GM12878 (cell line): ENCODE results near the gene ZNF700. TPM values are rescaled to one million over a fixed set of nuclear protein-coding genes. Genes with fewer than 3 reads are reported as not detected.

Experiments
- ATF7 ChIP-seq: fragments of 450-650 bp; IDR thresholded peaks from 2 replicates; pipeline ENCODE4 v1.6.1; 2016; ENCODE audit warnings: low read depth, mild to moderate bottlenecking
- BMI1 ChIP-seq: fragments of 450-650 bp; IDR thresholded peaks from 2 replicates; pipeline ENCODE4 v1.6.1; 2016; ENCODE audit warnings: mild to moderate bottlenecking, moderate library complexity, borderline replicate concordance
- CBFB ChIP-seq: IDR thresholded peaks from 2 replicates; pipeline ENCODE4 v1.6.1; 2016; ENCODE audit warnings: antibody characterized with exemption, low read depth
- E4F1 ChIP-seq: fragments of 450-650 bp; IDR thresholded peaks from 2 replicates; pipeline ENCODE4 v1.6.1; 2018; ENCODE audit warnings: borderline replicate concordance, mild to moderate bottlenecking; ENCODE audit not compliant: partially characterized antibody
- LARP7 ChIP-seq: fragments of 450-650 bp; IDR thresholded peaks from 2 replicates; pipeline ENCODE4 v1.6.1; 2017; ENCODE audit warnings: mild to moderate bottlenecking
- MTA3 ChIP-seq: IDR thresholded peaks from 2 replicates; pipeline ENCODE4 v1.6.1; 2012; ENCODE audit warnings: low read length, inconsistent platforms, borderline replicate concordance
- MXI1 ChIP-seq: fragments of 150-350 bp; IDR thresholded peaks from 2 replicates; pipeline ENCODE4 v1.6.1; 2011; ENCODE audit warnings: low read depth, mild to moderate bottlenecking, inconsistent platforms, low read length, improper control_type of control experiment
- MYC ChIP-seq: IDR thresholded peaks from 2 replicates; pipeline ENCODE4 v1.6.1; 2011; ENCODE audit warnings: mild to moderate bottlenecking, low read length, moderate library complexity, inconsistent platforms; ENCODE audit not compliant: insufficient read depth, insufficient replicate concordance, insufficient read length, severe bottlenecking
- NFXL1 ChIP-seq: fragments of 450-650 bp; IDR thresholded peaks from 2 replicates; pipeline ENCODE4 v1.6.1; 2017; ENCODE audit warnings: antibody characterized with exemption, mild to moderate bottlenecking, borderline replicate concordance
- PAX8 ChIP-seq: fragments of 450-650 bp; IDR thresholded peaks from 2 replicates; pipeline ENCODE4 v1.6.1; 2017; ENCODE audit warnings: mild to moderate bottlenecking, moderate library complexity
- PML ChIP-seq: IDR thresholded peaks from 2 replicates; pipeline ENCODE4 v1.6.1; 2012; ENCODE audit warnings: low read length, inconsistent platforms
- POLR2A ChIP-seq: IDR thresholded peaks from 2 replicates; pipeline ENCODE4 v1.6.1; 2011; ENCODE audit warnings: low read depth, mild to moderate bottlenecking, low read length
- PRDM15 ChIP-seq: fragments of 450-650 bp; formaldehyde crosslinking; IDR thresholded peaks from 2 replicates; pipeline ENCODE4 v1.4.0; 2020; ENCODE audit warnings: mild to moderate bottlenecking, moderate library complexity
- RAD21 ChIP-seq: IDR thresholded peaks from 2 replicates; pipeline ENCODE4 v1.6.1; 2011; ENCODE audit warnings: mild to moderate bottlenecking, low read depth, low read length, moderate library complexity; ENCODE audit not compliant: insufficient read depth
- SIX5 ChIP-seq: IDR thresholded peaks from 2 replicates; pipeline ENCODE4 v1.6.1; 2011; ENCODE audit warnings: mild to moderate bottlenecking, low read depth, low read length, moderate library complexity; ENCODE audit not compliant: severe bottlenecking
- SMAD1 ChIP-seq: fragments of 450-650 bp; IDR thresholded peaks from 2 replicates; pipeline ENCODE4 v1.6.1; 2018; ENCODE audit warnings: mild to moderate bottlenecking, low read depth; ENCODE audit not compliant: partially characterized antibody
- USF1 ChIP-seq: IDR thresholded peaks from 2 replicates; pipeline ENCODE4 v1.6.1; 2011; ENCODE audit warnings: borderline replicate concordance, low read depth, mild to moderate bottlenecking, moderate library complexity, mixed read lengths, low read length; ENCODE audit not compliant: insufficient read depth; ENCODE audit errors: extremely low read length
- WRNIP1 ChIP-seq: IDR thresholded peaks from 2 replicates; pipeline ENCODE4 v1.6.1; 2011; ENCODE audit warnings: low read depth, low read length, improper control_type of control experiment, borderline replicate concordance
- ZNF274 ChIP-seq: IDR thresholded peaks from one replicate; pipeline ENCODE4 v1.8.0; 2011; ENCODE audit not compliant: insufficient read length, insufficient read depth
- ZNF384 ChIP-seq: IDR thresholded peaks from 2 replicates; pipeline ENCODE4 v1.6.1; 2012; ENCODE audit warnings: low read depth, mild to moderate bottlenecking, low read length, improper control_type of control experiment, borderline replicate concordance
- ZSCAN29 ChIP-seq: fragments of 450-650 bp; IDR thresholded peaks from 2 replicates; pipeline ENCODE4 v1.6.1; 2017; ENCODE audit warnings: mild to moderate bottlenecking, moderate library complexity
- polyA plus RNA-seq, 11 experiments: library from polyadenylated mRNA; depleted of rRNA in 4 of 11; unstranded in 6 of 11; stranded (reverse) in 5 of 11; fragments of >200 nt; fragmentation: Nextera tagmentation in 4 of 11; fragmentation: Illumina TruSeq in 1 of 11; extraction: Ambion mirVana in 4 of 11; extraction: Trizol in 1 of 11; gene quantifications; 1 replicate in 1 of 11; 2 replicates in 10 of 11; pipeline versions ENCODE4 v1.2.1 to v1.2.3, GENCODE V29; 2011 to 2016; ENCODE audit warnings: inconsistent platforms in 2 of 11, missing spikeins in 2 of 11, low read depth in 1 of 11
- total RNA-seq, 4 experiments: library from RNA; depleted of rRNA in 3 of 4; stranded (reverse); fragments of >200 nt in 3 of 4; fragmentation: Illumina TruSeq in 1 of 4; extraction: Trizol in 1 of 4; gene quantifications; 2 replicates each; pipeline versions ENCODE4 v1.2.1 to v1.2.3, GENCODE V29; 2013 to 2021

The ZNF700 gene
- total and polyA plus RNA-seq, 10 of the 15 experiments (the other 5 are each of a cell fraction or from before 2014, with no cell fraction given) = 6.7 to 16.0 (median 11.1) TPM

GRCh38 chr19:11924886-11925650 is at the start of gene ZNF700 (continued):
- TF ChIP-seq PRDM15 (CRISPR knock-in tag) = no peak
- no peak for TF ChIP-seq ZNF384
- peak; percentile 87 for TF ChIP-seq LARP7
- no peak for TF ChIP-seq ATF7
- TF ChIP-seq WRNIP1 = no peak
- TF ChIP-seq CBFB = peak; percentile 88; the same call in 1 of the 2 replicates
- no peak for TF ChIP-seq RAD21
- no peak for TF ChIP-seq BMI1
- peak; percentile 96 for TF ChIP-seq POLR2A
- TF ChIP-seq PAX8 = no peak
- no peak; the same call in 1 of the 2 replicates for TF ChIP-seq MTA3
- no peak for TF ChIP-seq MXI1
- TF ChIP-seq MYC = no peak
- TF ChIP-seq SIX5 = no peak
- peak; percentile 64 for TF ChIP-seq SMAD1
- no peak for TF ChIP-seq ZSCAN29
- TF ChIP-seq PML = no peak
- TF ChIP-seq NFXL1 = no peak
- TF ChIP-seq USF1 = no peak
- no peak for TF ChIP-seq E4F1
- TF ChIP-seq ZNF274 = no peak
